WTC11 (cell line): ENCODE results near the gene LDB2. TPM values are rescaled to one million over a fixed set of nuclear protein-coding genes. Genes with fewer than 3 reads are reported as not detected.
A peak's percentile ranks its signal among the peaks of the same experiment; 100 is the strongest.

Source experiments
- ATAC-seq: fragments of 200-7000 bp; cut with Tn5 transposase; 2 replicates; pipeline ENCODE4 v1.10.0; 2021; ENCODE audit warnings: mild to moderate bottlenecking, moderate library complexity
- CTCF ChIA-PET: fragments of 300-600 bp; sonication (Branson Sonifier 250); formaldehyde crosslinking; loops from one replicate; lab custom pipeline; 2021; ENCODE audit warnings: antibody characterized with exemption; lab: Charles Lee
- POLR2A ChIA-PET: fragments of 350-600 bp; sonication (Branson Sonifier 250); formaldehyde crosslinking; loops from one replicate; lab custom pipeline; 2021; ENCODE audit warnings: antibody characterized with exemption; lab: Charles Lee
- DNase-seq: peaks from one replicate; pipeline ENCODE4 v3.0.0; 2021; ENCODE audit warnings: low spot score
- H3K27ac Mint-ChIP-seq: 2 replicates; pipeline ENCODE4 v1.8.0; 2021; ENCODE audit warnings: mixed read lengths
- H3K27me3 Mint-ChIP-seq: 2 replicates; pipeline ENCODE4 v1.8.0; 2021; ENCODE audit warnings: low read depth, mild to moderate bottlenecking, moderate library complexity, mixed read lengths
- H3K36me3 Mint-ChIP-seq: 2 replicates; pipeline ENCODE4 v1.8.0; 2021; ENCODE audit warnings: mixed read lengths
- H3K4me1 Mint-ChIP-seq: 2 replicates; pipeline ENCODE4 v1.8.0; 2022; ENCODE audit warnings: mixed read lengths
- H3K4me3 Mint-ChIP-seq: 2 replicates; pipeline ENCODE4 v1.8.0; 2021; ENCODE audit warnings: mild to moderate bottlenecking, moderate library complexity, mixed read lengths
- H3K9me3 Mint-ChIP-seq: 2 replicates; pipeline ENCODE4 v1.8.0; 2021; ENCODE audit warnings: mixed read lengths
- ARID4B ChIP-seq: sonication (generic); formaldehyde crosslinking; IDR thresholded peaks from 2 replicates; pipeline ENCODE4 v1.8.0; 2023; ENCODE audit warnings: missing genetic modification reagents, mild to moderate bottlenecking, borderline replicate concordance
- ATF1 ChIP-seq: sonication (generic); formaldehyde crosslinking; IDR thresholded peaks from 2 replicates; pipeline ENCODE4 v1.8.1; 2023; ENCODE audit warnings: mild to moderate bottlenecking, moderate library complexity, missing genetic modification reagents
- ATF3 ChIP-seq: sonication (generic); formaldehyde crosslinking; conservative IDR thresholded peaks from 2 replicates; pipeline ENCODE4 v1.8.1; 2022; ENCODE audit warnings: mild to moderate bottlenecking, missing genetic modification reagents
- CREB1 ChIP-seq: sonication (generic); formaldehyde crosslinking; IDR thresholded peaks from 2 replicates; pipeline ENCODE4 v1.8.0; 2023; ENCODE audit warnings: mild to moderate bottlenecking, missing genetic modification reagents
- CREM ChIP-seq: sonication (generic); formaldehyde crosslinking; IDR thresholded peaks from 2 replicates; pipeline ENCODE4 v1.8.1; 2022; ENCODE audit warnings: mild to moderate bottlenecking, missing genetic modification reagents, moderate library complexity
- CTCF ChIP-seq: fragments of 200-600 bp; IDR thresholded peaks from 2 replicates; pipeline ENCODE4 v1.8.0; 2022; ENCODE audit warnings: antibody characterized with exemption
- ERG ChIP-seq: fragments of 250-450 bp; sonication (Bioruptor Pico); IDR thresholded peaks from 2 replicates; pipeline ENCODE4 v1.8.0; 2021; ENCODE audit warnings: mild to moderate bottlenecking
- ETV6 ChIP-seq: sonication (generic); formaldehyde crosslinking; IDR thresholded peaks from 2 replicates; pipeline ENCODE4 v1.8.1; 2022; ENCODE audit warnings: mild to moderate bottlenecking, missing genetic modification reagents
- FOXP4 ChIP-seq: sonication (generic); formaldehyde crosslinking; IDR thresholded peaks from 2 replicates; pipeline ENCODE4 v1.8.0; 2022; ENCODE audit warnings: mild to moderate bottlenecking, missing genetic modification reagents
- NFYB ChIP-seq: sonication (generic); formaldehyde crosslinking; conservative IDR thresholded peaks from 2 replicates; pipeline ENCODE4 v1.8.0; 2022; ENCODE audit warnings: low read depth, missing genetic modification reagents
- OVOL2 ChIP-seq: fragments of 250-450 bp; sonication (Bioruptor Pico); IDR thresholded peaks from 2 replicates; pipeline ENCODE4 v1.9.0; 2021; ENCODE audit warnings: mild to moderate bottlenecking, borderline replicate concordance
- TEAD1 ChIP-seq: sonication (generic); formaldehyde crosslinking; IDR thresholded peaks from 2 replicates; pipeline ENCODE4 v1.8.0; 2022; ENCODE audit warnings: mild to moderate bottlenecking, missing genetic modification reagents
- ZBTB43 ChIP-seq: sonication (generic); formaldehyde crosslinking; IDR thresholded peaks from 2 replicates; pipeline ENCODE4 v1.8.1; 2023; ENCODE audit warnings: mild to moderate bottlenecking, missing genetic modification reagents
- ZMAT4 ChIP-seq: fragments of 250-450 bp; sonication (Bioruptor Pico); IDR thresholded peaks from 2 replicates; pipeline ENCODE4 v1.9.0; 2021; ENCODE audit warnings: mild to moderate bottlenecking
- ZNF121 ChIP-seq: sonication (generic); formaldehyde crosslinking; IDR thresholded peaks from 2 replicates; pipeline ENCODE4 v1.8.0; 2023; ENCODE audit warnings: missing genetic modification reagents
- ZNF219 ChIP-seq: sonication (generic); formaldehyde crosslinking; IDR thresholded peaks from 2 replicates; pipeline ENCODE4 v1.8.0; 2023; ENCODE audit warnings: missing genetic modification reagents, mild to moderate bottlenecking, borderline replicate concordance
- ZNF281 ChIP-seq: sonication (generic); formaldehyde crosslinking; IDR thresholded peaks from 2 replicates; pipeline ENCODE4 v1.8.0; 2023; ENCODE audit warnings: mild to moderate bottlenecking, missing genetic modification reagents
- ZNF416 ChIP-seq: fragments of 250-450 bp; sonication (Bioruptor Pico); IDR thresholded peaks from 2 replicates; pipeline ENCODE4 v1.9.0; 2021; ENCODE audit warnings: mild to moderate bottlenecking, inconsistent platforms
- total RNA-seq: library from RNA; stranded (reverse); gene quantifications from 3 replicates; pipeline ENCODE4 v1.2.3, GENCODE V29; 2021

LDB2 gene
- total RNA-seq, 1 experiment from 2014 or later: 62.4 TPM

GRCh38 chr4:16760617-16761363, 137.7 kb downstream of the LDB2 start:
- no peaks in the 10 kb centered on the region for H3K9me3 Mint-ChIP-seq
- no peak overlapping the region for H3K4me3 Mint-ChIP-seq
- CTCF ChIA-PET: interaction anchor here (0.6 to 1.2 kb wide), 4 partner anchors 19 to 244 kb away, joined by 3 to 4 read pairs (median 4); no protein-coding TSS in a partner anchor
- H3K27me3 Mint-ChIP-seq: no peaks in the 10 kb centered on the region
- H3K36me3 Mint-ChIP-seq: peaks cover 27% of the 10 kb centered on the region
- peaks cover 47% of the 10 kb centered on the region for H3K4me1 Mint-ChIP-seq
- DNase-seq (no peak), ATAC-seq (no peak)
- TF ChIP-seq ZNF416 (CRISPR knock-in tag): no peak
- POLR2A ChIA-PET: interaction anchor here (0.5 kb wide), 1 partner anchor 580 kb away, joined by 7 read pairs; no protein-coding TSS in a partner anchor
- H3K27ac Mint-ChIP-seq: peak overlapping the region; percentile 38; the same call in 1 of the 2 replicates

GRCh38 chr4:16759931-16760582, 138.4 kb downstream of the LDB2 start:
- POLR2A ChIA-PET: no interaction called here
- Mint-ChIP-seq H3K4me3 (no peak overlapping the region), H3K9me3 (no peaks in the 10 kb centered on the region), H3K27me3 (no peaks in the 10 kb centered on the region), H3K36me3 (peaks cover 33% of the 10 kb centered on the region), H3K4me1 (peaks cover 48% of the 10 kb centered on the region), H3K27ac (peak overlapping the region; percentile 38; the same call in 1 of the 2 replicates)
- ATAC-seq (no peak), DNase-seq (no peak)
- CTCF ChIA-PET: interaction anchor here (1.2 kb wide), 1 partner anchor 157 kb away, joined by 3 read pairs; no protein-coding TSS in a partner anchor
- TF ChIP-seq TEAD1 (no peak), ZNF281 (CRISPR knock-in tag) (no peak), OVOL2 (no peak), ATF3 (CRISPR knock-in tag) (no peak), ZNF219 (CRISPR knock-in tag) (no peak), ARID4B (CRISPR knock-in tag) (no peak), CTCF (no peak), ATF1 (CRISPR knock-in tag) (no peak), CREB1 (CRISPR knock-in tag) (no peak), ERG (no peak), ZNF121 (no peak), ETV6 (no peak), FOXP4 (CRISPR knock-in tag) (no peak), ZBTB43 (CRISPR knock-in tag) (no peak), ZMAT4 (no peak), CREM (no peak), NFYB (CRISPR knock-in tag) (no peak)
